Hippocampal formation (tissue), 2 donors: ENCODE results near the gene ACTG1.

Source experiments
- DNase-seq, 2 donors: peaks; one replicate each; lab custom pipeline; 2025; lab: John Stamatoyannopoulos, UW

Gene ACTG1

GRCh38 chr17:81512562-81513371 lies at the start of gene ACTG1:
ACTG1 (minus strand) TSS chr17:81512799; CDS start chr17:81512354, 445 bp downstream.
- DNase-seq, result peak; percentile 87 to 89

GRCh38 chr17:81561494-81561885 lies 48.9 kb upstream of the ACTG1 start:
- no peak for DNase-seq

- DNase-seq, result no peak
These were observed 46.6 kb upstream of the ACTG1 start for GRCh38 chr17:81558941-81559806.

- DNase-seq, result no peak
These were observed 45.5 kb upstream of the ACTG1 start for GRCh38 chr17:81558115-81558468.

- no peak for DNase-seq
These were observed 44.9 kb upstream of the ACTG1 start for GRCh38 chr17:81557276-81558114.

- no peak for DNase-seq
These were observed 44.3 kb upstream of the ACTG1 start for GRCh38 chr17:81556863-81557262.

GRCh38 chr17:81556175-81556691 lies 43.6 kb upstream of the ACTG1 start:
- no peak for DNase-seq

GRCh38 chr17:81553616-81554181 lies 41.1 kb upstream of the ACTG1 start:
- no peak for DNase-seq

GRCh38 chr17:81553018-81553615 lies 40.5 kb upstream of the ACTG1 start:
- peak in 1 of 2 donors; percentile 44 for DNase-seq

GRCh38 chr17:81552244-81553017 lies 39.8 kb upstream of the ACTG1 start, which contains the start of gene FAAP100:
FAAP100 (minus strand) TSS chr17:81552353; CDS start chr17:81552330, 23 bp downstream.
- peak; percentile 53 to 69 for DNase-seq

- no peak for DNase-seq
These were observed 39.1 kb upstream of the ACTG1 start for GRCh38 chr17:81551458-81552243.

GRCh38 chr17:81550830-81551457 lies 38.3 kb upstream of the ACTG1 start:
- DNase-seq, result no peak

- no peak for DNase-seq
These were observed 37.7 kb upstream of the ACTG1 start for GRCh38 chr17:81550285-81550684.

GRCh38 chr17:81549826-81550225 lies 37.2 kb upstream of the ACTG1 start:
- no peak for DNase-seq

GRCh38 chr17:81549031-81549557 lies 36.5 kb upstream of the ACTG1 start:
- no peak for DNase-seq

- no peak for DNase-seq
These were observed 35.0 kb upstream of the ACTG1 start for GRCh38 chr17:81547614-81547982.

GRCh38 chr17:81546906-81547613 lies 34.5 kb upstream of the ACTG1 start:
- DNase-seq, result no peak
